ENCODE measurements around the gene ASPHD1.
"Not testable (repeated sequence)": the region's sequence is repeated elsewhere in the genome, so short reads cannot be mapped to it uniquely, and the experiment has no call there.

ASPHD1 gene, protein sequence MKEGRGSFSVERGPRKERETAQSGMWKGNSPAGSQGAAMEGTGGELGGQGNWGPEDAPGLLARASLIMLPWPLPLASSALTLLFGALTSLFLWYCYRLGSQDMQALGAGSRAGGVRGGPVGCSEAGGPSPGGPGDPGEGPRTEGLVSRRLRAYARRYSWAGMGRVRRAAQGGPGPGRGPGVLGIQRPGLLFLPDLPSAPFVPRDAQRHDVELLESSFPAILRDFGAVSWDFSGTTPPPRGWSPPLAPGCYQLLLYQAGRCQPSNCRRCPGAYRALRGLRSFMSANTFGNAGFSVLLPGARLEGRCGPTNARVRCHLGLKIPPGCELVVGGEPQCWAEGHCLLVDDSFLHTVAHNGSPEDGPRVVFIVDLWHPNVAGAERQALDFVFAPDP

DNA sequence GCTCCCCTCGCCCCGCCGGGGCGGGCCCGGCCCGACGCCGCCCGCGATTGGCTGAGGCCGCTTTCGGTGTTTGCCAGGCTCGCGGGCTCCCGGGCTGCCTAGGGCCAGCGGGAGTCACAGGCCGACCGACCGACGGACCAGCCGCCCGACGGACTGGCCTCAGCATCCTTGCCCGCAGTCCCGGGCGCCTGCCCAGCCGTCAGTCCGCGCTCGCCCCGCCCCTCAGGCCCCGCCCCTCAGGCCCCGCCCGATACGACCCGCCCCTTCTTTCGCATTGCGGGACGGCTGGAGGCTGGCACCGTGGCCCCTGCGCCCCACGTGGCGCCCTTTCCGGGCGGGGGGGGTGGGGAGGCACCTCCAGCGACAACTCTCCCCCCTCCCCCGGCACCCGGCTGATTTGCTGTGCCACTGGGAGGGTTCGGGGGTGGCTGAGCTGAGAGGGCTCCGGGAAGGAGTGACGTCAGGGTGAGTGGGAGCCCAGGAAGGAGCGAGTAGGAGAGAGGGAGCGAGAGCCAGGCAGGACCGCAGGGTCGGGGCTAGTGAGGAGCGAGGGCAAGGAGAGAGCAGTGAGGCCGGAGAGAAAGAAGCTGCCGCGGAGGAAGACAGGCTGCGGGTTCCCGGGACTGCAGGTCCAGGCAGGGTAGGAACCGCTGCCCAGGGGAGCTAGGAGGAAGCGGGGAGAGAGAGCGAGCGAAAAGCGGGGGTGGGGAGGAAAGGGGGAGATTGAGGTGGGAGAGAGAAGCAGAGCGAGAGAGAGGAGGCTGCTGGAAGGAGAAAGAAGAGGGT is at the start of gene ASPHD1:
Gene ASPHD1, plus strand, starts transcription at position 387 of the 786 bp plus-strand sequence. CDS start 484 bp downstream, outside the sequence.
- in situ Hi-C loops (cut with MboI; ENCODE audit: low sequenced_read_pairs) = no loop called here

DNA sequence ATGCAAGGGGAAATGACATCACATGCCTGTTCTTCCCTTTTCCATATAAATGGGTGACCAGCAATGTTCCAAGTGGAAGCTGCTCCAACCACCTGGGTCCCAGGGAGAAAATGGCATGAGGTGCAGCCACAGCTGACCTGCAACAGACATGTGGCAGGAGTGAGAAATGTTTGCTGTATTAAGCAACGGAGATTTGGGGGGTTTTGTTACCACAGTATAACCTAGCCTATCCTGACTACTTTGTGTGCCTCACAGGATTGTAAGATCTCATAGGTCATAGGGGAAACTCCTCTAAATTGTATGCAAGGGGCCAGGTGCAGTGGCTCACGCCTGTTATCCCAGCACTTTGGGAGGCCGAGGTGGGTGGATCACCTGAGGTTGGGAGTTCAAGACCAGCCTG is 49.3 kb upstream of the ASPHD1 start:
- in situ Hi-C loops (cut with MboI; ENCODE audit: low sequenced_read_pairs) = no loop called here

DNA sequence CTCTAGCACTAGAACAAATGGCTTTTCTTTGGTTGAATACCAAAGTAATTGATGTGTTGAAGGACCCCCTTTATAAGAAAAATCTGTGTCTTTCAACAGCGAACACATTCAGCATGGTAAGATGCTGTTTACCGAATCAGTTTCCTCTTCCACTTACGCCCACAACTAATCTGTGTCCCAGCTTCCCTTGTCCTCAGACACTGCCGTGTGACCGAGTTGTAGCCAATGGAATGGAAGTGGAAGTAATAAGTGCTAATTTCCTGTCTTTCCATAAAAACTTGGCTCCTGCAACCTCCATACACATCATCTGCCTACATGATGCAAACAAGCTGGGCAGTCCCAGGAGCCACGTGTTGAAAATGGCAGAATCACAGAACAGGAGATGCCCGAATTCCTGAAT is 47.6 kb upstream of the ASPHD1 start:
- in situ Hi-C loops (cut with MboI; ENCODE audit: low sequenced_read_pairs) = no loop called here

DNA sequence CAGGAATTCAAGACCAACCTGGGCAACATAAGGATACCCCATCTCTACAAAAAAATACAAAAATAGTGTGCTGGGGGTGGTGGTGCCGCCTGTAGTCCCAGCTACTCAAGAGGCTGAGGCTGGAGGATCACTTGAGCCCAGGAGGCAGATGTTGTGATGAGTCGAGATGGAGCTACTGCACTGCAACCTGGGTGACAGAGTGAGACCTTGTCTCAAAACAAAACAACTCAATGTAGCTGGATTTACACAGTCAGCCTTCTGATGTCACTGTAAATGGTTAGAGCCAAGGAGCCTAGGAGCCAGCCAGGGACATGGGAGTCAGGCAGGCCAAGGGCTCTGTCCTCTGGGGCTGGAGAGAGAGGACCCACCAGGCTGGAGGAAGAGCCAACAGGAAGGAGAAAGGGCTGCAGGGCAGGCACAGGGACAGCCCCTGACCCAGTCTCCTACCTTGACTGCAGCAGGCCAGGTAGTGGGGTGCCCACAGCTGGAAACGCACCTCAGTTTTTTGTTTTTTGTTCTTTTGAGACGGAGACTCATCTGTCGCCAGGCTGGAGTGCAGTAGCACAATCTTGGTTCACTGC is 45.7 kb upstream of the ASPHD1 start:
- in situ Hi-C loops (cut with MboI; ENCODE audit: low sequenced_read_pairs) = no loop called here

DNA sequence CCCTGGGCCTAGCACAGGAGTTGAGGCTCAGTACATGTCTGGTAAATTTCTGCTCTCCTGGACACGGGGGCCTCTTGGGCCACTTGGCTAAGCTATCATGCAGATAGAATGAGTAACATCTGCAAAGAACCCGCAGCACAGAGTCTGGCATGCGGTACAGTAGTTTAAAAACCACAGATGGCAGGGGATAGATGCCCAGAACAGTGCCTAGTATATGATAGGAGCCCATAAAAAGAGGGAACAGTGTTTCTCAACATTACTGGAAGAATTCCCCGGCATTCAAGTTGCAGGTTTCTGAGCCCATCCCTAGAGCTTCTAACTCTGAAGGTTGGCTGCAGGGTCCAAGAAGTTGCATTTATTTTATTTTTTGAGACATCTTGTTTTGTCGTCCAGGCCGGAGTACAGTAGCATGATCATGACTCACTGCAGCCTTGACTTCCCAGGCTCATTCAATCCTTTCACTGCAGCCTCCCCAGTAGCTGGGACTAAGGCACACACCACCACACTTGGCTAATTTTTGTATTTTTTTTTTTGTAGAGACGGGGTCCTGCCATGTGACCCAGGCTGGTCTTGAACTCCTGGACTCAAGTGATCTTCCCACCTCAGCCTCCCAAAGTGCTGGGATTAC is 43.0 kb upstream of the ASPHD1 start:
- in situ Hi-C loops (cut with MboI; ENCODE audit: low sequenced_read_pairs) = no loop called here

DNA sequence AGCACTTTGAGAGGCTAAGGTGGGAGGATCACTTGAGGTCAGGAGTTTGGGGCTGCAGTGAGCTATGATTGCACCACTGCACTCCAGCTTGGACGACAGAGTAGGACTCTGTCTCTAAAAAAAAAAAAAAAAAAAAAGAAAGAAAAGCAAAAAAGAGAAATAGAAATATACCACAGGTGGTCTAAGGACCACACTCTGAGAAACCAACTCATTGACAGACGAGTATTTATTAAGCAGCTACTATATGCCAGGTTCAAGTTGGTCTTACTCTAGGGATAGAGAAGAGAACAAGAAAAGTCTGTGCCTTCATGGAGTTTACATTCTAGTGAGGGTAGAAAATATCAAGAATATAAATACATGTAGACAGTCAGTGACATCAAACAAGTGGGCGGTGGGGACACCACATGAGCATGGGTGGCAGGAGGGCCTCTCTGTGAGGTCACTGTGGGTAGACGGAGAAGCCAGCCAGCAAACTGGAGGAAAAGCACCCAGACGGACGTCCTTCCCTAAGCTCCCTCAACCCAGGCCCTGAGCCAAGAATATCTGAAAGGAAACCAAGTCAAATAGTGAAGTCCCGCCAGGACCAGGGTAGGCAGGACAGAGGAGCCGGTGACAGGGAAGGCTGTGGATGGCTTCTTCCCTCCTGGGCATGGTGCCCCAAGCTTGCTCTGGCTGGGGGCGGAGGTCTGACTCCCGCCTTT is 42.0 kb upstream of the ASPHD1 start:
- in situ Hi-C loops (cut with MboI; ENCODE audit: low sequenced_read_pairs) = no loop called here

DNA sequence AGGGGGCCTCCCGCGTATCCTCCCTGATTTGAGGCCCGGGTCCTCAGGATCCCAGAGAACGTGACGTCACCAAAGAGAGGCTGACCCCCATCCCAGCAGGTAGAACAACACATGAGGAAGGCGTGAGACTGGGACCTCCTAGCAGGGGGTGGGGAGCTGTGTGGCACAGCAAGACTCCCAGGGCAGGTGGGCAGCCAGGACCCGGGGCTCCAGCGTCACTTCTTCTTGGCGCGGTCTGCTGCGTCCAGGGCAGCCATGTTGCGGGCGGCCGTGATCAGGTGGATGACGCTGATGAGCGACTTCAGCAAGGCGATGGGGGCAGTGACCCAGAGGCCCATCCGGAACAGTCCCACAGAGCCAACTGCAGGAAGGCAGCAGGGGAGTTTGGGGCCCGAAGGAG is 41.3 kb upstream of the ASPHD1 start:
- in situ Hi-C loops (cut with MboI; ENCODE audit: low sequenced_read_pairs) = no loop called here

DNA sequence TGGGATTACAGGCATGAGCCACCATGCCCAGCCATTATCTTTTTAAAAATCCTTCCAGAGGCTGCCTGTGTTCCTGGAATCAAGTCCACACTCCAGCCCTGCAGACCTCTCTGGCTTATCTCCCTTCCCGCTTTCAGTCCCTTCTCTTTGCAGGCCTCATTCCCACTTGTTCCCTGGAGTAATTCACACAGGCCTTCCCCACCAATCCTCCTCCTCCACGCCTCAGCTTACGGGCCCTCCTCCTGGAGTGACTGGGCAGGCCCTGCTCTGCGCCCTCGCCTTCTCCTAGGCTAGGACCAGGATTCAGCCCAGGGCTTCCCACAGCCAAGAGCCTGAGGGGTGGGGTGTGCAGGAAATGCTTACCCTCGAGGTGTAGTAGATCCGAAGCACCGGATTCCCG is 40.1 kb upstream of the ASPHD1 start:
- in situ Hi-C loops (cut with MboI; ENCODE audit: low sequenced_read_pairs) = no loop called here

DNA sequence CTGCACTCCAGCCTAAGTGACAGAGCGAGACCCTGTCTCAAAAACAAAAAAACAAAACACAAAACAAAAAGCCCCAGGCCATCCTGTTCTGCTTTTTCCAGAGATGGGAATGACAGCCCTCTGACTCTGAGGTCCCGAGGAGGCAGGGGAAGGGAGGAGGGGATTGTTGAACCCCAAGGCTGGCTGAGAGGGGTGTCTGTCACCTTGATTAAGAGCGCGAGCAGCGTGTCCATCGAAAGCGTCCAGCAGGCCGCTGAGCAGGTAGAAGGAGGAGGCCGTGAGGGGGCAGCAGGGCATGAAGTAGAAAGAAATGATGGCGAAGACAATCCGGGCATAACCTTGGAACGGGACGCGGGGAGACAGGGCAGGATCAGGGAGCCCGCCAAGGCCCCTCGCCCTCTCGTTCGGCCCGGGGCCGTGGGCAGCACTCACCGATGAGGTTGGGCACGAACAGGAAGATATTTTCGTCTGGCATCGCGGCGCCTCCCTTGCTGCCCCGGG is 37.9 kb upstream of the ASPHD1 start:
- in situ Hi-C loops (cut with MboI; ENCODE audit: low sequenced_read_pairs) = no loop called here

DNA sequence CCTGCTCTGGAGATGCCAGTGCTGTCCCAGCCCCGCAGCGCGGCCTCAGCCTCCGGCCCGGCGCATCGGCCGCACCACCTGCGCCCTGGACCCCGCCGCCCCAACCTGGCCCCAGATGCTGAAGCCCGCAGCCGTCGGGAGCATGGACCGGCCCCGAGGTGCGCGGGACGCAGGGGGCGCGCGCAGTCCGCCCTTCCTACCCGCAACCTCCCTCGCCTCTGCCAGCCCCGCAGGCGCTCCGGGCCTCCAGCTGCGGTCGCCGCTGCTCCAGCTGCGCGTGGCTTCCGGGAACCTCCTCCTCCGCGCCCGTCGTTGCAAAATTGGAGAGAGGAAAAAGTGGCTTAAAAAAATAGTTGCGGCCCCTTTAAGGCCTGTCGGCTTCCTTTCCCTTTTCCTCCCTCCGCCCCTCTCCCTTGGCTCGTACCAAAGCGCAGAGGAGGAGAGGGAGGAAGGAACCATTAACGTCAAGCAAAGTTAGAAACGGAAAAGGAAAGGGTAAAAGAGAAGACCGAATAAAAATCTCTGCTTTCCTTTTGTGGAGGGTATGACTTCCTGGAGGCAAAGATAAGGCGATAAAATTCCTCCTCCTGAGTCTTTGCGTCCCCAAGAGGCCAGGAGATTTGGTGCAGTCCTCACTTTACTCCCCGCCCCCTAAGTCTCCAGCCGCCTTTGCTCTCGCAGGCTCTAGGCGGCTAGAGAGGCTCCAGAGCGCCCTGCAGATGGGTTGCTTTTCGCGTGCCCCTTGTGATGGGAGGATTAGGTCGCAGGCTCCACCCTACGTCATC is 37.2 kb upstream of the ASPHD1 start, which contains the start of gene CDIPT:
Gene CDIPT, minus strand, starts transcription at position 343 of the 785 bp plus-strand sequence. CDS start 369 bp downstream, outside the sequence.
- in situ Hi-C loops (cut with MboI; ENCODE audit: low sequenced_read_pairs) = no loop called here

DNA sequence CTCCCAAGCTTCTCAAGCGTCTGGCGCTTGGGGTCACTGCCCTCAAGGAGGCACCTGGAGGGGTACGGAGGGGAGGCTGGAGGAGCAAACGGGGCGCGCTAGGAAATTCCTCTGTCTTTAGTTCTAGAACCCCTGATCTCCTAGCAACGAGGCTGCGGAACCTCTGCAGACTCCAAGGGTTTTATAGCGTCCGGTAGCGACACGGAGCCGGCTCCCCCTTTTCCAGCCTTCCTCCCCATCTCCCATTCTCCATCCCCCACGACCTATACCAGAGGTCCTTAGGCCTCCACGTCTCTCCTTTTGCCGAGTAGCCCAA is 36.7 kb upstream of the ASPHD1 start:
- in situ Hi-C loops (cut with MboI; ENCODE audit: low sequenced_read_pairs) = no loop called here

DNA sequence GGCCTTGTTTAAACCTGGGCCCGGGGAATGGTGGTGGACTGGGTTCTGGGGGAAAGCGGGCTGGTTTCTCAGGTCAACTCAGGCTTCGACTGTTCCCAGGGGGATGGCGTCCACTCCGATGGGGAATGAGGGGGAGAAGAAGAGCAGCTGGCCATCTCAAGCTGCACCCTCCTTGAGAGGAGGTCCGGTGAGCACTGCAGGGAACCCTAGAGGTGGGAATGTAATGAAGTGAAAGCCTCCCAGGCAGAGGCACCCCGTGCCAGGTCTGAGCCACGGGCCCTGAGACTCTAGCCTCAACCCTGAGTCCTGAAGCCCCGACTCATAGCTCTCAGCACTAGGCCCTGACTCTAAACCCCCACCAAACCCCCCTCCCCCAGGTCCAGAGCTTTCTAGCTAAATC is 36.1 kb upstream of the ASPHD1 start:
- in situ Hi-C loops (cut with MboI; ENCODE audit: low sequenced_read_pairs) = no loop called here

DNA sequence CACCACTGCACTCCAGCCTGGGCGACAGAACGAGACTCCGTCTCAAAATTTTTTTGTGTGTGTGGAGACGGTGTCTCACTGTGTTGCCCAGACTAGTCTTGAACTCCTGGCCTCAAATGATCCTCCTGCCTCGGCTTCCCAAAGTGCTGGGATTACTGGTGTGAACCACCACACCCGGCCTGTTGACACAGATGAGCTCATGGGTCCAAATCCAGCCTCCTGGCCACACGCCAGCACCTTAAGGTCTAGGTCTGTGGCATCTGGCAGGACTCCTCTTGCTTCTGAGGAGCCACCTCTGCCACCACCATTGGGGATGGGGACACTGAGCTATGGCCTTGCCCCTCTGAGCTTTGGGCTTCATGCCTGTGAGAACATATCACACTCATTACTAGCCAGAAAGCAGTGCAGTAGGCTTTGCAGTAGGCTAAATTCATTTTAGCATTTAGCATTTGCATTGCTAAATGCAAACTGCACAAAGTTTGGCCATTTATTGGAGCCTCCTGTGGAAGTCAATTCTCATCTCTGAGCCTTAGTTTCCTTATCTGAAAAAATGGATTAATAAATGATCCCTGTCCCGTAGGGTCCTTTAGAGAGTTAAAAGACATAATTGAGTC is 31.8 kb upstream of the ASPHD1 start:
- in situ Hi-C loops (cut with MboI; ENCODE audit: low sequenced_read_pairs) = no loop called here

DNA sequence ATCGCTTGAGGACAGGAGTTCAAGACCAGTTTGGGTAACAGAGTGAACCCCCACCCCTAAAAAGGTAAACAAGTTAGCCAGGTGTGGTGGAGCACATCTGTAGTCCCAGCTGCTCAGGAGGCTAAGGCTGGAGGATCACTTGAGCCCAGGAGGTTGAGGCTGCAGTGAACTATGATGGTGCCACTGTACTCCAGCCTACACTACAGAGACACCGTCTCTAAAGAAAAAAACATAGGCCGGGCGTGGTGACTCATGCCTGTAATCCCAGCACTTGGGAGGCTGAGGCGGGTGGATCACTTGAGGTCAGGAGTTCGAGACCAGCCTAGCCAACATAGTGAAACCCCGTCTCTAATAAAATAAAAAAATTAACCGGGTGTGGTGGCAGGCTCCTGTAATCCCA is 31.2 kb upstream of the ASPHD1 start:
- in situ Hi-C loops (cut with MboI; ENCODE audit: low sequenced_read_pairs) = not testable (repeated sequence)

DNA sequence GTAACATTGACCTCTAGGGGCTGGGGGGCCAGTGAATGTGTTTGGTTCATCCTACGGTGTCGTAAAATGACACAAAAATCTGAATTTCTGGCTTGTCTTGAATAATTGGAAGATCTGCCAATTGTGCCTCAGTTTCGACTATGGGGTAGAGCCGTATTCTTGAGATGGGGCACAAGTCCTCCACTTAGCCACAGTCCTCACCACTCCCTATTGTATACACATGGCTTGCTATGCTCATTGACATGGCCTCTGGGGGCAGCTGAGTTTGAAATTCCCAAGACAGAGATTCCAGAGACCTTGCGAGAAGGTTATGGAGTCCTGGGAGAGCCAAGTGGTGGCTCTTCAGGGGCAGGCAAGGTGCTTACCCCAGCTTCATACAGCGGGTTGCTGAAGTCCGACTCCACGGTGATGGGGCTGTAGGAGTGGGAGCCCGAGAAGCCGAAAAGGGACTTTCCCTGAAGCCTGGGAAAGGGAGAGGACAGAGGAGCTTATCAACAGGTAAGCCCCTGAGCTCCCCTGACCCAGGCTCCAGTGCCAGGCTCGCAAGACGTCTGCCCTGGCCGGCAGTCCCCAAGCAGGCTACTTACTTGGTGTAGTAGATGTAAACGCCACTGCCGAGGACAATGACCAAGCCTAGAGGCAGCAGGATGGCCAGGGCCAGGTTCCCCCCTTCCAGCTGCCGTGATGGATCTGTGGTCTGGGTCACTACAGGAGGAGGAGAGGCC is 28.3 kb upstream of the ASPHD1 start:
- in situ Hi-C loops (cut with MboI; ENCODE audit: low sequenced_read_pairs) = no loop called here

DNA sequence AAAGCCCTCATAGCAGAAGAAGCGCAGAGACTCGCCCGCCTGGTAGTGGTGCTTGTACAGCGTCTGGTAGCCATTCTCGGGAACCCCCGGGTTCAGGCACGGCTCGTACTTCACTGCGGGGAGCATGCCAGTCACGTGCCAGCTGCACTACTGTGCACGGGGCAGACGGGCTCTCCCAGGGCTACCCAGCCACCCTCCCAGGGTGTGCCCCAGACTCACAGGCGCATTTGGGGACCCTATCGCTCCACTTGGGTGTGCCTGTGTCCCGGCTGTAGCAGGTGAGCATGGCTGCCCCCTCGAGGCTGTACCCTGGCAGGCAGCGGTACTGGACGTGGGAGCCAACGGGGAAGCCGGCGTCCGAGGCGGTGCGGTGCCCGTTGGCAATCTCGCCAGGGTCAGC is 27.0 kb upstream of the ASPHD1 start:
- in situ Hi-C loops (cut with MboI; ENCODE audit: low sequenced_read_pairs) = no loop called here

DNA sequence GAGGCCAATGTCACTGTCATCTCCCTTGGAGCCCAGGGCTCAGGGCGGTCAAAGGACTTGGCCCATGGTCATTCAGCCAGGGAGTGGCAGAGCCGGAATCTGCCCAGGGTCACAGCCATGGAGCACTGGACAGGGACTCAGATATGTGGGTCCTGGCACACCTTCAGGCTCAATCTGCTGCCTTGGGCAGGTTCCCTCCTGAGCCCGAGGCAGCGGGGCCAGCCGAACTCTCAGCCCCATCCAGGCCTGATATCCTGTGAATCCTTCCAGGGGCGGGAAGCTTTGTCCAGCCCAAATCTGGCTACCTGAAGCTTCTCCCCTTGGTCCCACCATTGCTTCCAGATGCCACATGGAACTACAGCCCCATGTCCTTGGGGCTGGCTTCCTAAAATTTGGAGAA is 25.1 kb upstream of the ASPHD1 start:
- in situ Hi-C loops (cut with MboI; ENCODE audit: low sequenced_read_pairs) = no loop called here

DNA sequence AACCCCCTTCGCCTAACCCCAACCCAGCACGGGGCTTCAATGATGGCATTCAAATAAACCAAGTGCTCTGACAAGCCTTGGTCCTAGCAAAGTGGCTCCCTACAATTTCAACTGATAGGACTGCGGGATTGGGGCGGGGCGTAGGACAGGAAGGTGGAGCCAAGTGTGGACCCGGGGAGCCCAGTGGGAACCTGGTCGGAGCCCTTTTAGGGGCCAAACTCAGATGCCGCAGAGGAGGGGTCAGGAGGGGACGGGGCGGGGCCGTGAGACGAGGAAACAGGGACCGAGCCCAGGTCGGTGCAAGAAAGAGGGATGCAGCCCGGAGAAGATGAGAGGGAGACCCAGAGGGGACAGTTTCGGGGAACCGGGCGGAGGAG is 24.1 kb upstream of the ASPHD1 start:
- in situ Hi-C loops (cut with MboI; ENCODE audit: low sequenced_read_pairs) = no loop called here

Measured in HL-60/S4 treated with retinoic acid at 250 ng/mL for 4 days and 3 days (cell line).